GM19467 (cell line): ENCODE results near the gene PCNX4.
"Not testable (repeated sequence)": the region's sequence is repeated elsewhere in the genome, so short reads cannot be mapped to it uniquely, and the experiment has no call there.

Experiments
- ATAC-seq: cut with Tn5 transposase; IDR thresholded peaks from one replicate; pipeline ENCODE4 v1.9.1; 2021; ENCODE audit warnings: mild to moderate bottlenecking, moderate library complexity; ENCODE audit not compliant: unreplicated experiment

The PCNX4 gene

DNA sequence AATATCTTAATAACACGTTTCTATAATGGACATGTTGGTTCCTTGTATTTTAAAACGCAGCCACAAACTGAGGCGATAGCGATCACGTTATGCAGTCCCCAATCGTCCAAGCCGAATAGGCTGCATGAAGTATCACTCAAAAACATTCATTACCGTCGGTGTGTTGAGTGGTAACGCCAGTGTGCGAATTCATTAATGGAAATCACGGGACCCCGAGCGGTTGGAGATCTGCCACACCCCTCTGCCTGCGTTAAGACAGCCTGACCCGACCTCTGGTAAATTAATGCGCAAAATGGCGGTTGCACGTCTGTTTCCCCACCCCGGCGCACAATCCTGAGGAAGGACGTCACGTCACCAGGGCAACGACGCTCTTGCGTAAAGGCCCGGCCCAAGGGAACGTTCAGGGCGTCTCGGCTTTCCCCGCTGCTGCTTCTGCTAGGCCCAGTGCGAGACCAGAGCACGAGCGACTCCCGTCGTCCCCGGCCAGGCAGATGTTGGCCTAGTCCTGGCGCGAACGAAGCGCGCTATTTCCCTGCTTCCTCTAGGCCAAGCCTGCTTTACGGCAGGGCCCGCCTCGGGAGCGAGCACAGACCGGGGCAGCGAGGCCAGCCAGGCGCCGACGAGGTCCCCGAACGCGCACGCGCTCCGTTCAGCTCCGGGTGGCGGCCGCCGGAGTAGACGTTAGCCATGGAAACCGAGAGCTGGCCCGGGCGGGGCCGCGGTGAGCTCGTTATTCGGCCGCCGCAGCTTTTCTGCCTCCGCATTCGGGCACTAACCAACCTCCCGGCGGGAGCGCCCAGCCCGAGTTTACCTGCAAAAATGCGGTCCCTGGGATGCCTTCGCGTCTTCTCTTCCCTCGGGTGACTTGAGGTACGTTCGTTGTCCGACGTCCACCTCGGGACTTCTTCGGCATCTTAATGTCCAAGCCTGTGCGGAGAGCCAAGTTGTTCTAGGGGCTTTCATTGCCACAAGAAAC is at the start of gene PCNX4:
PCNX4 (plus strand) TSS at position 374 of the 976 bp plus-strand sequence. CDS start 15,716 bp downstream, outside the sequence.
- peak; percentile 95 for ATAC-seq

DNA sequence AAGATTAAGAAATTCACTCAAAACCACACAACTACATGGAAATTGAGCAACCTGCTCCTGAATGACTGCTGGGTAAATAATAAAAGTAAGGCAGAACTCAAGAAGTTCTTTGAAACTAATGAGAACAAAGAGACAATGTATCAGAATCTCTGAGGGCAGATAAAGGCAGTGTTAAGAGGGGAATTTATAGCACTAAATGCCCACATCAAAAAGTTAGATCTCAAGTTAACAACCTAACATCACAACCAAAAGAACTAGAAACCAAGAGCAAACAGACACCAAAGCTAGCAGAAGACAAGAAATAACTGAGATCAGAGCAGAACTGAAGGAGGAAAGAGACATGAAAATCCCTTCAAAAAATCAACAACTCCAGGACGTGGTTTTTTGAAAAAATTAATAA is 43.7 kb upstream of the PCNX4 start:
- not testable (repeated sequence) for ATAC-seq

- no peak for ATAC-seq
Measured at GRCh38 chr14:60051721-60052221, 40.0 kb upstream of the PCNX4 start.

- ATAC-seq = no peak
Measured at GRCh38 chr14:60058087-60058486, 33.6 kb upstream of the PCNX4 start.

DNA sequence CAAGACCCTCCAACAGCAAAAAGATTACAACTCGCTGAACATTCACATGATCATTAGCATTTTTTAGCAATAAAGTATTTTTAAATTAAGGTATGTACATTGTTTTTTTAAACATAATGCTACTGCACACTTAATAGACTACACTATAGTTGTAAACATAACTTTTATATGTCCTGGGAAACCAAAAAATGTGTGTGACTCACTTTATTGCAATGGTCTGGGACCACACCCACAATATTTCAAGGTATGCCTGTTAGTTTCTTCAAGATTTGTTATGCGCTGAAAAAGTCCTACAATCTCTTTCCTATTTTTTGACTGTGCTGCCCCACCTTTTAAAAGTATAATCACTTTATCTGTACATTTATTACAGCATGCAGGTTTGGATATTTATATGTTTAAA is 30.4 kb upstream of the PCNX4 start:
- no peak for ATAC-seq

DNA sequence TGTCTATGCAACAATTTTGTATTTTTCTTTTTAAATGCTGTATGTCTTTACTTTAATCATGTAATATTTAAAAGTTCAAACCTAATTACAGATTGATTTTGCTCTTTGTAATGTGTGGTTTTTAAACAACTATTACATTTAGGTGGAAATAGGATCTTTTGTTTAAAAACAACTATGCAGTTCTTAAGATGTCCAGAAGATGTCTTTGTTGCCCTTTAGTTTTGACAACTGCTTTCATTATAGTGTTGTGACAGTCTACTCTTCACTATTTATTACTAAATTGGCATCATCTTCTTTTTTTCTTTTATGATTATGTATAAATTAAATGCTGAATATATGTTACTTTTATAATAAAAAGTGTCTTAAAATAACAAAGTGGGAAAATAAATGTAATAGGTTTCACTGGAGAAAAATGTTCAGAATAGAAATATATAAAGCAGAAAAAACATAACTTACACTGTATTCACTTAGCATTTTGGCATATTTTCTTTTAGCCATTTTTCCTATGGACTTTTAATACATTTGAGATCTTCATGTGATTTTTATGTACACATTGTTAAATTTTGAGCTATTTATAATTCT is 27.1 kb upstream of the PCNX4 start:
- ATAC-seq = no peak

DNA sequence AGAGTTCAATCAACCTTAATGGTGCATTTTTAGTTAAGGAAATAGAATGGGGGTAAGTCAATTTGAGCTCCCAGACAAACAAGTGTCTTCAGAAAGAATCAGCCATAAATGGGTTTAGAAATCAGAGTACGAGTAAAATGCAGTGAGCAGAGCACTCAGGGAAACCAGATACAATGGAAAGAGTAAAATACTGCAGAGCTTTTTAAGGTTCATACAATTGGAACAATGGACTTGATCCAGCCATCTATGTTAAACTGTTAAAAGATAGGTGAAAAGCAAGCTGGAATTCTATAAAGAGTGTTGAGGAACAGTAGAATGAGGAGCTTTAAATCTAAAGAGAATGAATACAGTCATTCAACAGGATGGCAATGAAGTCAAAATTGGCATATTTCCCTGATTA is 23.8 kb upstream of the PCNX4 start:
- ATAC-seq = no peak

GRCh38 chr14:60079723-60080122 is 12.0 kb upstream of the PCNX4 start:
- no peak for ATAC-seq

DNA sequence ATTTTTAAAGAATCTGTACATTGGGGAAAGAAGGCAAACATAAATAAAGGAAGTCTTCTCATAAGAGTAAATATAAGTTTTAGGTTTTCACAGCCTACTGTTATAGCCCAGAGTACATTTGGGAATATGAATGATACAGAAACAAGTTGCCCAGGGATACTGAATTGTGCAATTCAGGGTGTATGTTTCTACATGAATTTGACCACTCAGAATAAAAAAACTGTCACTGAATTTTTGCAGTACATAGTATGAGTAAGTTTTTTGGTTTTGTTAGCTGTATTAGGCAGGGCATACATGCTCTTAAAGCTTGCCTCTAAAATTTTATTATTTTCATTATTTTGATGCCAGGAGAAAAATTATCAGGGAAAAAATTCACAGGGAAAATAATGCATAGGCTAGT is 6.6 kb upstream of the PCNX4 start:
- ATAC-seq = no peak

DNA sequence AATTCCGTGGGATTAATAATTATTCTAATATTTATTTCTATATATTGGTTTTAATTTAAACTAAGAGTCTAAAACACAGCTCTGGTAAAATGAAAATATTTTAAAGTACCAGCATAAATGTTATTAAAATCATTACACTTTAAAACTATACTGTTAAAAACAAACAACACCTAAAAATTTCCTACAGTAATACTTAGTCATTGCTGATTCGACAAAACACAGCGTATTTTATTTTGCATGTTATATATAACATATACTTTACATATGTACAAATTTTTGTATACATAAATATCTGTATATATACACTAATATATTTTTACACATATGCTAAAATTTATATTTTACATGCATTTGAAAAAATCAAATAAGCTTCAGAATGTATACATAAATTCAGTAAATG is 6.0 kb upstream of the PCNX4 start:
- ATAC-seq = no peak

- ATAC-seq = no peak
Measured at GRCh38 chr14:60087668-60088067, 4.1 kb upstream of the PCNX4 start.

GRCh38 chr14:60089221-60089620 is 2.5 kb upstream of the PCNX4 start:
- ATAC-seq = no peak

DNA sequence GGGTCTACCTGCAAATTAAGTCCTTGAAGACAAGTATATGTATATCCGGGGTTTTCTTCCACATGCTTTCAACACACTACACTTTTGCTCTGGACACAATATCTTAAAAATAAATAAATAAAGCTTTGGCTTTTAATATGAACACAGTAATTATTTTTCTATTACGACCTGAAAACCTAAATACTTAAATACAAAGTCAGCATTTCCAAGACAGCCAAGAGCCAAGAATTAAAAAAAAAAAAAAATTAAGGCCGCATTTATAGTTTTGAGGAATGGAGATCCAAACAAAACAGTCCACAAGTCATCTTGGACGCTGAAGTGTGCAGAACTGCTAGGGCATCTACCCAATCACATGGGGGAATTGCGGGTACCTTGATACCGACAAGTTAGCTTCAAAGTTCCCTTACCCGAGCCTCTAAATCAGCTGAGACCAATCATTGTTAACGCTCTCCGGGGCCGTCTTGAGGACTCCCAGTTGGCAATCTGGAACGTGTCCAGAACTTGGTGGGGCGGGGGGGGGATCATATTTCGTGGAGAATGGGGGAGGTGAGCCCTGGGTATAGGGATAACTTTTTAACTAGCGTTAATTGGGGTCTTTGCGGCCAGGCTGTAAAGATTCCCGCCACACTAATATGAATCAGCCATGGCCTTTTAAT is 731 bp upstream of the PCNX4 start:
- ATAC-seq = no peak

DNA sequence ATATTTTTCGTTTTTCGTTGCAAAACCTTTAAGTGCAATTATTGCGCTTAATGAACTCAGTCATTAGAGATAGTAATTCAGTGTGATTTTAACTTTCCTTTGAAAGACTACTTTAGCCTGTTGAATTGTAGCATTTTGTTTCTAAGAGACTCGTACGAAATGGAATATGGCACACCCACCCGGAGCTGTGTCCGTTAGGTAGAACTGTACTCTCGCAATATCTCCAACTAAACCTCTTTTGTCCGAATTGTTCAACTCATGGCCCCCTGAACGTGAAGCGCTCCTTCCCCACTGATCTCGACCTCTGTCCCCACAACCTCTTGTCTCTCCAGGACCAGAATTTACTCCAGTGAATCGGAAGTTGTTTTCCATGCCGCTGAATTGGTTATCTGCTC is 800 bp downstream of the PCNX4 start:
- no peak for ATAC-seq

GRCh38 chr14:60093080-60093479 is 1.4 kb downstream of the PCNX4 start:
- no peak for ATAC-seq

DNA sequence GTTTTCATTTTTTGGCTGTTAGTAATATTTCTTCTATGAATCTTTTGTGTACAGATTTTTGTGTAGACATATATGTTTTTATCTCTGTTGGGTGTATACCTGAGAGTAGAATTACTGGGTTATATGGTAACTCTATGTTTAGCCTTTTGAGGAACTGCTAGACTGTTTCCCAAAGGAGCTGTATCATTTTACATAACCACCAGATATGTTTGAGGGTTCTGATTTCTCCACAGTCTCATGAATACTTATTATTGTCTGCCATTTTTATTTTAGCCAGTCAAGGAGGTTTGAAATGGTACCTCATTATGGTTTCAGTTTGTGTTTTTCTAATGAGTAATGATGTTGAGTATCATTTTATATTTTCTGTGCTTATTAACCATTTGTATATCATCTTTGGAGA is 1.9 kb downstream of the PCNX4 start:
- ATAC-seq = no peak

- ATAC-seq = no peak
Measured at GRCh38 chr14:60094306-60094897, 2.7 kb downstream of the PCNX4 start.

DNA sequence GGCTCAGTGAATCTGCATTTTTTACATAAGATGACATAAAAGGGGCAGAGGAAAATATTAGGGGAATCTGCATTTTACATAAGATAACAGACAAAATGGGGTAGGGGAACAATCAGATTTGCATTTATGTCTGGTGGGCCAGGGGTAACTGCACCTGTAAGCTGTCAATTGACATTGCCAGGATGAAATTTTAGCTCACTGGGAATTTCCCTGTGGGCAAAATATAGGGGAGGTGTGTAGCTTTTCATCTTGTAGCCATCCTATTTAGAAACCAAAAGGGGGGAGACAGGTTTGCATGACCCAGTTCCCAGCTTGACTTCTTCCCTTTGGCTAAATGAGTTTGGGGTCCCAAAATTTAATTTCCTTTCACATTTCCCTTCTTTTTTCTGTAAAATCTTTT is 3.5 kb downstream of the PCNX4 start:
- no peak for ATAC-seq

- ATAC-seq = no peak
Measured at GRCh38 chr14:60095781-60096450, 4.2 kb downstream of the PCNX4 start.

DNA sequence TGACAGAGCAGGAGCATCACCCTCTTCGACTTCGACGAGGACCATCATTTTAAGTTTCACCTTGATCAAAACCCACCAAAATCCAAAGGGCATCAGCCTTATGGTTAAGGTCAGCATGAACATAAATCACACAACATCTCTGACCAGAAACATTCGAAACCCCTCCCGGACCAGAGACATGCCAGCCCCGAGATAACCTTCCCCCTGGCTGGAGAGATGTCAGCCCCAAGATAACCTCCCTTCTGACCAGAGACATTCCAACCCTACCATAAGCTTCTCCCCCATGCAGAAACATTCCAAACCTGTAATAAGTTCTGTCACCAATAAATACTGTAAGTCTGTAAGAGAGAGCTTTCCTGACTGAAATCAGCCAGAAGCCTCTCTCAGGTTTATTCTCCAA is 6.3 kb downstream of the PCNX4 start:
- ATAC-seq = no peak

- not testable (repeated sequence) for ATAC-seq
Measured at GRCh38 chr14:60099855-60100254, 8.1 kb downstream of the PCNX4 start.
